Activated CD4-positive, alpha-beta T cell treated with anti-CD3 and anti-CD28 coated beads, Interleukin-2, amount 50 U/mL, for 4 hours (primary cell): ENCODE results near the gene FLOT2.
"Not testable (repeated sequence)": the region's sequence is repeated elsewhere in the genome, so short reads cannot be mapped to it uniquely, and the experiment has no call there.

ENCODE experiments used
- DNase-seq, 2 experiments: peaks; one replicate each; pipeline ENCODE4 v3.0.0-alpha.2; 2020

The FLOT2 gene

DNA sequence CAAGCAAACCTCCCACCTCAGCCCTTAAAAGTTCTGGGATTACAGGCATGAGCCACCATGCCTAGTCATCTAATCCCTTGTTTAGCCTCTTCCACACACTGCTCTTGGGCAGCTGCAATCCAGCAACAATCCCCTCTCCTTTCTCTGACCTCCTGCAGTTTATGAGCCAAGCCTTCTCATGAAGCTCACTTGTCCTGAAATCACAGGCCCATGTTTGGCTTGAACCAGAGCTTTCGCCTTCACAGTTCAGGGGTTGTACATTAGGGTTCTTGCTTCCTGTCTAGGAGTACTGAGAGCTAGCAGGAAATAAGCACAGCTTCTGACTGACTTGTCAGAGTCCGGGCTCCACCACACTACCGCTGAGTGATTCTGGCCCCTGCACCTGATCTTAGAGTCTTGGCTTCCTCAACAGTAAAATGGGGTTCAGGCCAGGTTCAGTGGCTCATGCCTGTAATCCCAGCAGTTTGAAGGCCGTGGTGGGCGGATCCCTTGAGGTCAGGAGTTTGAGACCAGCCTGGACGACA is 26.4 kb downstream of the FLOT2 start:
- peak in 1 of 2 experiments; percentile 10 for DNase-seq

DNA sequence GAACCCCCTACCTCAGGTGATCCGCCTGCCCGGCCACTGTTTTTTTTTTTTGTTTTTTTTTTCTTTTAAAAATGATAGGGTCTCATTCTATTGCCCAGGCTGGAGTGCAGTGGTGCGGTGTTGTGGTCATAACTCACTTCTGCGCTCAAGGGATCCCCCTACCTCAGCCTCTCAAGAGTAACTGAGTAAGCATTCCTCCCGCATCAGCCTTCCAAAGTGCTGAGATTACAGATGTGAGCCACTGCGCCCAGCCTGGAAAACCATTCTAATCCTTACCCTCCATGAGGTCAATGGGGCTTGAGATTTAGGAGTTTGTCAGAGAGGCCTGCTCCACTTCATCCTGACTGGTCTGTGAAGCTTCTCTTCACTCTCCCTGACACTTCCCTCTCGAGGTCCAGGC is 30.3 kb downstream of the FLOT2 start:
- no peak for DNase-seq

DNA sequence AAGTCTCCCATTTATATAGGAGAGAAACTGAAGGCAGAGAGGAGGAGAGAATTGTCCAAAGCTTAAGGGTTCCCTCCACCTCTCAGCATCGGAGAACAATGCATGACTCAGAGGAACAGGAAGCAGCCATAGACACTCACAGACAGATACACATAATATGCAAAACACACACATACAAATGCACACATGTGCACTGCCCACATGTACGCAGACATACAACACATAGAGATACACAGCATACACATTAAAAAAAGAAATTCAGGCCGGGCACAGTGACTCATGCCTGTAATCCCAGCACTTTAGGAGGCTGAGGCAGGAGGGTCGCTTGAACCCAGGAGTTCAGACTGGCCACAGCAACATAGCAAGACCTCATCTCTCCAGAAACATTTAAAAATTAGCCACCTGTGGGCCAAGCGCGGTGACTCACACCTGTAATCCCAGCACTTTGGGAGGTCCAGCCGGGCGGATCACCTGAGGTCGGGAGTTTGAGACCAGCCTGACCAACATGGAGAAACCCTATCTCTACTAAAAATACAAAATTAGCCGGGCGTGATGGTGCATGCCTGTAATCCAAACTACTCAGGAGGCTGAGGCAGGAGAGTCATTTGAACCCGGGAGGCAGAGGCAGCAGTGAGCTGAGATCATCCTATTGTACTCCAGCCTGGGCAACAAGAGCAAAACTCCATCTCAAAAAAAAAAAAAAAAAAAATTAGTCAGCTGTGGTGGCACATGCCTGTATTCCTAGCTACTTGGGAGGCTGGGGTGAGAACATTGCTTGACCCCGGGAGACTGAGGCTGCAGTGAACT is 31.4 kb downstream of the FLOT2 start:
- DNase-seq = no peak

DNA sequence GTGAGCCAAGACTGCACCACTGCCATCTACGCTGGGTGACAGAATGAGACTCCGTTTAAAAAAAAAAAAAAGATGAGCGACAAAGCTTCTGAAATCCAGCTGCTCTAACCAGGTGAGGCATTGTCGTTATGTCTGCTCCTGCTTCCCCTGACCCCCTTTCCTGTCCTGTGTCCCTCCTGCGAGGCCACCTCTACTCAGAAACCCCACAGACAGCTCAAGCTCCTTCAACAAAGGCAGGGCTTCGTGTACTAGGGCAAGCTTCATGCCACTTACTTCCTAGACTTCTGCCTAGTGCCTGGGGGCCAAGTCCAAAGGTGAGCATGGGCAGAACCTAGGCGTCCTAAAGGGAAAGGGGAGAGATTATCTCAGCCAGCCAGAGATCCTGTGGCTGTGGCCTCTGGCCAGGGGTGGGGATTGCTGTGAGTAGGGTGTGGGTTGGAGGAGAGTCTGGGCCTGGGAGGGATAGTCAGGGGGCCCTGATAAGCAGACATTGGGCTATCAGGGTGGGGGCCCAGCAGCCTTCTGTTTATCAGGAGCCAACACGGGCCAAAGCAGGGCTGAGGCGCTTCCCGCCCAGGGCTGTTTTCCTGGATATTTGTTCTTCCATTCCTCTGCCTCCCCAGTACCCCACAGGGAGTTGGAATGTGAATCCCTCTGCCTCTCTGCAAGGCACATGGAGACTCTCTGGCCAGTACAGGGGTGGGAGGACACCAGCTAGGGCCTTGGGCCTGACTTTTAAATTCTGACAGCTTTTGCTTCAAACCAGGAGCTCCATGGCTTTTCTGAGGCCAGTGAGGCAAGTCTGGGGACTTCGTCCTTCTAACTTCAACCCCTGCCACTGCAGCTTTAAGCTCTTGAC is 32.3 kb downstream of the FLOT2 start:
- no peak for DNase-seq

DNA sequence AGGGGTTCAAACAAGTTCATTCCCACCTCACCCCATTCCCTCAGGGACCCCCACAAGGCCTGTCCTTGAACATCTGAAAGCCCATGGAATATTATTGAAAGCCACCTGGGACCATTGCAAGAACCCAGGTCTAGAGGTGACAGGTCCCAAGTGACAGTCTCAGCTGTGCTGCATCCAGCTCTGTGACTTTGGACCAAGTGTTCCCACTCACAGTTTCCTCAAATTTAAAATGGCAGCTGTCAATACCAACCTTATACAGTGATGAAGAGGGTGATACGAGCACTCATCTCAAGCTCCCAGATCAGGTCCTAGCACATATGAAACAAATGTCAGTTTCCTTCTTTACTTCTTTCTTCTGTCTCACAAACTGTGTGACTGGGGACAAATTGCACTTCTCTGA is 33.6 kb downstream of the FLOT2 start:
- DNase-seq = no peak

DNA sequence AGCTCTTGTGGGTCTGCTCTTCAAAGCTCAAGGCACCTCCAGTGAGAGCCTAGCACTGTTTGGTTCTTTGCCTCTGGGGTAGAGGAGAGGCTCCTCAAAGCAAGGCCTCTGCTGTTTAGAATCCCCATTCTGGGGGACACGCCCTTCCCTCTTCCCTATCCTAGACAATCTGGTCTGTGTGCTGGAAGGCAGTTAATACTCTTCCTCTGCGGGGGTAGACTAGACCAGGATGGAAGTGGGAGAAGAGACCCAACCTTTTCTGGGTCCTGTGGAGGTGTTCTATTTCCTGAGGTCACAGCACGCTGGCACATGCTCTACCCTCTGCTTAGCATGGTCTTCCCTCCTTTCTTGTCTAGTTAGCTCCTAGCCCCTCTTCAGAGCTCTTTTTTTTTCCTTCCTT is 35.0 kb downstream of the FLOT2 start:
- DNase-seq = no peak

DNA sequence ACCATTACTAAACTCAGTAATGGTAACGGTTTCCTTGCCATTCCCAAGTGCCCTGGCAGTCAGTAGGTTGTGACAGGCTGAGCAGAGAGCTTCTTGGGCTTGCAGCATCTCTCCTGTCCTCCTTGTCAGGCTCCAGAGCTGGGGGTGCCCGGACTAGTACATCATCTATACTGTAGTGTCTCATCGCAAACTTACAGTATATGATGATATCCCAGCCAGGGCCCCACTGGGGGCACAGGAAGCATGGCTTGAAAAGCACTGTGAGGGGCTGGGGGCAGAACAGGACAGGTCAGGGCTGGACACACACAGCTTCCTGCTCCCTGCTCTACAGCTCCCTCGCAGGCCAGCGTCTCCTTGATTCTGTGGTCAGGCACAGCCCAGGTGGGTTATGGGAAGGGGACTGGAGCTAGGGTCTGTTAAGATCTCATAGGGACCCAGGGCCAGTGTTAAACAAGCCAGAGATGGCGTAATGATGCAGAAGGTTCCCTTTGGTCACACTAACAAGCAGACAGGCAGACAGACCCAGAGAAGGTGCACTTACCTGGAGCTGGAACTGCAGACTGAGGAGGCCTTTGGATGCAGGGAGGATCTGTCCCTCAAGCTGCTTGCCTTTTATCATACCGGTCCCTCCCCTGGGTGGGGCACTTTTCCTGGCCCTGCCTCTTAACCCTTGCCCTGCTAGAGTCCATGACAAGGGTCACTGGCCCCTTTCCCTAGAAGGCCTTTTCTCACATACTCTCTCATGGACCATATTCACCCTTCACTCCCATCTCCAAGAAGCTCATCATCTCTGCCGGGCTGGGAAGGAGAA is 35.9 kb downstream of the FLOT2 start:
- DNase-seq = no peak

DNA sequence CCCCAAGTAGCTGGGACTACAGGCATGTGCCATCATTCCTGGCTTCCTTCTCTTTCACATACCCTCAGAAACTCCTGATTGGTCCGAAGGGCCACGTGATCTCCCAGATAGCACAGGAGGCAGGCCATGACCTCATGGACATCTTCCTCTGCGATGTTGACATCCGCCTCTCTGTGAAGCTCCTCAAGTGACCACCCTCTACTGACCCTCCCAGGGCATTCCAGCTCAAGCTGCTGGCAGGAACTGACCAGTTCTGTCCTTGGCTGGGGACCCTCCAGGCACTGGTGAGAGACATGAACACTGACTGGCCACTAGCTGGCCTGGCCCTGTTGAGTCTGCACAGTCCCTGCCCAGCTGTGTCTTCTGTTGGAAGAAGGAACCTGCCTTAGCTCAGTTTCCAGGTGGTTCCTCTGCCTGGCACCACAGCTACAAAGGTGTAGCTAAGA is 37.1 kb downstream of the FLOT2 start:
- no peak for DNase-seq

DNA sequence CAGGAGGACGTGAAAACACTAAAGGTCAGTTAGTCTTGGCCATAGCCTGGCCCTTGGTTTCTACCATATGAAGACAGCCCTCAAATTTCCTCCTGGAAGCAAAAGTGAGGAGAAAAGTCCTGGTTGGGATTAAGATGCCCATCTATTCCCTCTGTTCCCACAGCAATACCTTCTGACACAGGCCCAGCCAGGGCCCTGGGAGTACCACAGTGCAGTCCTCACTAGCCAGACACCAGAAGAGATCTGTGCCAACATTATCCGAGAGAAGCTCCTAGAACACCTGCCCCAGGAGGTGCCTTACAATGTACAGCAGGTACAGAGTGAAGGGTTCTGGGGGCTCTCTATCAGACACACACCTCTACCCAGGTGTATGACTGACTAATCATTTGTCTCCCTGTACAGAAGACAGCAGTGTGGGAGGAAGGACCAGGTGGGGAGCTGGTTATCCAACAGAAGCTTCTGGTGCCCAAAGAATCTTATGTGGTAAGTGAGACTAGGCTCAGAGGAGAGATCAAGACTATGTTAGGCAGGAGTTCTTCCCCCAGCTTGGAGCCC is 38.7 kb downstream of the FLOT2 start:
- no peak for DNase-seq

DNA sequence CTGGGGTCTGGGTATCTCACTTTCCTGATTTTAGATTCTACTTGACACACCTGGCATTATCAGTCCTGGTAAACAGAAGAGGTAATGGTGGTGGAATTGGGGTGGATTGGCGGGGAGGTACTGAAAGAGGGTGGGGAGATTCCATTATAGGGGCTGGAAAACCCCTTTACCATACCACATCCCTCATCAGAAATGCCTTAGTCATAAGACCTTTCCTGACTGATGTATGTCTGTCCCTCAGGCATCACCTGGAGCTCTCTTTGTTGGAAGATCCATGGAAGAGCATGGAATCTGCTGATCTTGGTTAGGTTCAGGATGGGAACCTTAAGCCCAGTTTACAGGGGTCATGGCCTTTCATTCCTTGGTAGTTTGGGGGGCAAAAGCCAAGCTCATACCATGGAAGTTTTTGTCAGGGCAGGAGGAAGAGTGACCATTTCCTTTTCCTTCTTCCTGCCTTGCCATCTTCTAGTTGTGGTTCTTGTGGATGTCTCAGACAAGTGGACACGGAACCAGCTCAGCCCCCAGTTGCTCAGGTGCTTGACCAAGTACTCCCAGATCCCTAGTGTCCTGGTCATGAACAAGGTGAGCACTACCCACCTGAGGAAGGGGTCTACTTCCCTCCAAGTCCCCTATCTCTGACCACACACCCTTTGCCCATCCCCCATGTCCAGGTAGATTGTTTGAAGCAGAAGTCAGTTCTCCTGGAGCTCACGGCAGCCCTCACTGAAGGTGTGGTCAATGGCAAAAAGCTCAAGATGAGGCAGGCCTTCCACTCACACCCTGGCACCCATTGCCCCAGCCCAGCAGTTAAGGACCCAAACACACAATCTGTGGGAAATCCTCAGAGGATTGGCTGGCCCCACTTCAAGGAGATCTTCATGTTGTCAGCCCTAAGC is 39.4 kb downstream of the FLOT2 start:
- DNase-seq = no peak

DNA sequence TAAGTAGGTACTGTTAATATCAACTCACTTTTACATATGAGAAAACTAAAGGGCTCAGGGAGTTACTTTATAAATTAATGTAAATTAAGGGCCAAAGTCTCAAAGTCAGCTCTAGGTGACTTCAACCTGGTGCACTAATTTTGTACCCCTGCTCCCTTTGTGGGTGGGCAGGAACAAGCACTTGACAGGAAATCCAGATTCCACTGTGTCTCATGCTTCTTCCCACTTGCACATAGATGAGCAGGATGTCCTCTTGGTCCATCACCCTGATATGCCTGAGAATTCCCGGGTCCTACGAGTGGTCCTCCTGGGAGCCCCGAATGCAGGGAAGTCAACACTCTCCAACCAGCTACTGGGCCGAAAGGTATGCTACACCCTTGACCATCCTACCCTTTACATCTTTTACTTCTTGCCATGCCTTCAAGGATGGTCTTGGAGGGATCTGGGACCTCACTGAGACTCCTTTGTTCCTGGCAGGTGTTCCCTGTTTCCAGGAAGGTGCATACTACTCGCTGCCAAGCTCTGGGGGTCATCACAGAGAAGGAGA is 41.4 kb downstream of the FLOT2 start:
- DNase-seq = no peak

DNA sequence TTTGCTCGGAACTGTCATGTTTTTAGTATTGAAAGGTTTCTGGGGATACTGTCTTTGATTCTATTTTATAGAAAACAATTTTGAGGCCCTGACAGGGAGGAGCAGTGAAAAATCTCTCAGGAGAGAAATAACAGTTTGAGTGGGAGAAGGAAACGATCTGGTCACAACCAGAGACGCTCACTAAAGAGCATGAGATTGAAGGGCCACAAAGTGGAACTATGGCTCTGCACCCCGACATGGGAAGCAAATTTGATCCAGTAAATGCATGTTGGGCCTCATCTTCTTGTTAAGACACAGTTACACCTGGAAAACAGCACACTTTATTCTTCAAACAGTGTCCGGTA is 42.2 kb downstream of the FLOT2 start:
- no peak for DNase-seq

DNA sequence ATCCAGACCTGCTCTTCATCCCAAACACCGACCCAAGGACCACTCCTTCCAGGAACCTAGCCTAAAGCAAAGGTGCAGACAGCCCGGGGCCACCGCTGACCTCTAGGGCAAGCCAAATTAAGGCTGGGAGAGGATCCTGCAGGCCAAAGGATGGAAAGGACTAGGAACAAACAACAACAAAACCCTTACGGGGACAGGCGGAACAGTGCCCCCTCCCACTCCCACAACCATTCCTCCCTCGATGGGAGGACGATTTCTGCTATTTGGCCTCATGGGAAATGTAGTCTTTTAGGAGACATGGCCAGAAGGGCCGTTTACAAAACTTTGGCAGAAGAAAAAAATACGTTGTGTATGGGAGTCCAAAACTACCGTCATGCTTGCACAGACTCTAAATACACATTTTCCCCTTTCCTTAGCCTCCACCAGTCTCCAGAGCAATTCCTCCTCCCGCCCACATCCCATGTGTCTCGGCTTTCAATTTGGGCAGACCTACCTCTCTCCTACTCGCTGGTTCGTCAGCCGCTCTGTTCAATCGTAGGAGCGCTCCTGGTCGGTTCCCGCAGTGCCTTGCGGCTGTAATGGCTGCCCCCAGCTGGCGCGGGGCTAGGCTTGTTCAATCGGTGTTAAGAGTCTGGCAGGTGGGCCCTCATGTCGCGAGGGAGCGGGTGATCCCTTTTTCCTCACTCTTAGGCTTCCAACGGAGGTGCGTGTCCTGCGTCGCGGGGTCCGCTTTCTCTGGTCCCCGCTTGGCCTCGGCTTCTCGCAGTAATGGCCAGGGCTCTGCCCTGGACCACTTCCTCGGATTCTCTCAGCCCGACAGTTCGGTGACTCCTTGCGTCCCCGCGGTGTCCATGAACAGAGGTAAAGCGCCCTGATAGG is 42.8 kb downstream of the FLOT2 start, which contains the start of gene ERAL1:
ERAL1 (plus strand) TSS at position 560 of the 879 bp plus-strand sequence; CDS start at position 579, 19 bp downstream.
- peak; percentile 77 to 80 for DNase-seq

DNA sequence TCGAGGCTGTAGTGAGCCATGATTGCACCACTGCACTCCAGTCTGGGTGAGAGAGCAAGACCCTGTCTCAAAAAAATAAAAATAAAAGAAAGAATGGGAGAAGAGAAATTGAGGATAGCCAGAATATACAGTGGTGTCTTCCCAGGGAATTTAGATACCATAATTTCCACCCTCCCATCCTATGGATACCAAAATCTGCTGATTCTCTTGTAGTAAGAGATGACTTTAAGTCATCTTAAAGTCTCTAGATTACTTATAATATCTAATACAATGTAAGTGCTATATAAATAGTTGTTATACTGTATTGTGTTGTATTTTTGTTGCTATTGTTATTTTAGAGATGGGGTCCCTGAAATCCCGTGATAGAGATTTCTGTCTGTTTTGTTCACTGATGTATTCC is 44.2 kb downstream of the FLOT2 start:
- DNase-seq = no peak

DNA sequence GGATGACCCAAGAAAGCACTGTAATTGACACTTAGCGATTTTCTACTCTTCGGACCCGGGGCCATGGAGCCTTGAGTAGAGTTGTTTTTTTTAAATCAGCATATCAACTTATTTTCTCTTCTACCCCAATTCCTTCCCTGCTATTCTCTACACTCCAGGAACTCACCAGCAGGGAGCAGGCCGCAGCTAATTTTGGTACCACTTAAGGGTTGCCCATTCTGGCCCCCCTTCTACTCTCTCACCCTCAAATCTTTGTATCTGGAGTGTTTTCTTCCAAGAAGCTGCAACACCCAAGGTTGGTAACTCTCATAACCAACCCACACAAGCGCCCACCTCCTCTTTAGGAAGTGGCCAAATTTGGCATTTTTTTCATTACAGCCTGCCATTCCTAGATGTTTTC is 48.3 kb downstream of the FLOT2 start:
- DNase-seq = no peak

DNA sequence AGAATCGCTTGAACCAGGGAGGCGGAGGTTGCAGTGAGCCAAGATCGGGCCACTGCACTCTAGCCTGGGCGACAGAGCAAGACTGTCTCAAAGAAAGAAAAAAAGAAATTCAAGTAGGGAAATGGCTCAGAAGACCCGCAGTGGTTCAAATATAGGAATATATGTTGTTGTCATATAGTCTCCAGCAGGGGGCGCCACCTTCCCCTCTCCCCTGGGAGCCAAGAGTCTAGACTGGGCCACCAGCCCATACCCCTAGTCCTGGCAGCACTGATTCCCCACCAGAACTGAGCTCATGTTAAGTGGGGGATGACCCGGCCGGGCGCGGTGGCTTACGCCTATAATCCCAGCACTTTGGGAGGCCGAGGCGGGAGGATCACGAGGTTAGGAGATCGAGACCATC is 48.9 kb downstream of the FLOT2 start:
- peak; percentile 46 to 49 for DNase-seq

DNA sequence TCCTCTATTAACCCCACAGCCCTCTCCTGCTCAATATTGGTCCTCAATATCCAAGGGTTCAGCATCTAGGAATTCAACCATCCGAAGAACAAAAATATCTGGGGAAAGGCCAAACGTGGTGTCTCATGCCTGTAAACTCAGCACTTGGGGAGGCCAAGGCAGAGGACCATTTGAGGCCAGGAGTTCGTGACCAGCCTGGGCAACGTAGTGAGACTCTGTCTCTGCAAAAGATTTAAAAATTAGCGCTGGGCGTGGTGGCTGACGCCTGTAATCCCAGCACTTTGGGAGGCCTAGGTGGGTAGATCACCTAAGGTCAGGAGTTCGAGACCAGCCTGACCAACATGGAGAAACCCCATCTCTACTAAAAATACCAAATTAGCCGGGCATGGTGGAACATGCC is 50.8 kb downstream of the FLOT2 start:
- DNase-seq = not testable (repeated sequence)

DNA sequence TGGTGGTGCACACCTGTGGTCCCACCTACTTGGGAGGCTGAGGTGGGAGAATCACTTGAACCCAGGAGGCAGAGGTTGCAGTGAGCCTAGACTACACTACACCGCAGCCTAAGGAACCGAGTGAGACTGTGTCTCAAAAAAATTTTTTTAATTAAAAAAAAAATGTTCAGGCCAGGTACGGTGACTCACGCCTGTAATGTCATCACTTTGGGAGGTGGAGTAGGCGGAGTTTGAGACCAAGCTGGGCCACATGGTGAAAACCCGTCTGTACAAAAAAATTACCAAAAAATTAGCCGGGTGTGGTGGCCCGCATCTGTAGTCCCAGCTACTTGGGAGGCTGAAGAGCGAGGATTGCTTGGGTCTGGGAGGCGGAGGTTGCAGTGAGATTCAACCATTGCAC is 51.3 kb downstream of the FLOT2 start:
- DNase-seq = peak in 1 of 2 experiments; percentile 18

DNA sequence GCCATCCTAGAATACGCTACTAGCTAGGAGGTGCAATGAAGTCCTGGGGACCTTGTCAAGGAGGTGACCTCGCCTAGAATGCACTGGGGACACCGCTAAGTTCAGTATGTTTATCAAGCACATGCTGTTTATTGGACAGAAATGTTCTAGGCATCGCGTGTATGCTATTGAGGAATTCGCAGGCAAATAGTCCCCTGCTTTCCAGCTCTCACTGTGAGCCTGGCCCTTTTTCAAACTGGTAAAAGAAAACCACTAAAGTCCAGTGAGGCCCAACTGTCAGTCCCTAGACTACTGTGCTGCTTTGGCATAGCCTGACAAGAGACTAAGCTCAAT is 53.8 kb downstream of the FLOT2 start:
- DNase-seq = no peak

DNA sequence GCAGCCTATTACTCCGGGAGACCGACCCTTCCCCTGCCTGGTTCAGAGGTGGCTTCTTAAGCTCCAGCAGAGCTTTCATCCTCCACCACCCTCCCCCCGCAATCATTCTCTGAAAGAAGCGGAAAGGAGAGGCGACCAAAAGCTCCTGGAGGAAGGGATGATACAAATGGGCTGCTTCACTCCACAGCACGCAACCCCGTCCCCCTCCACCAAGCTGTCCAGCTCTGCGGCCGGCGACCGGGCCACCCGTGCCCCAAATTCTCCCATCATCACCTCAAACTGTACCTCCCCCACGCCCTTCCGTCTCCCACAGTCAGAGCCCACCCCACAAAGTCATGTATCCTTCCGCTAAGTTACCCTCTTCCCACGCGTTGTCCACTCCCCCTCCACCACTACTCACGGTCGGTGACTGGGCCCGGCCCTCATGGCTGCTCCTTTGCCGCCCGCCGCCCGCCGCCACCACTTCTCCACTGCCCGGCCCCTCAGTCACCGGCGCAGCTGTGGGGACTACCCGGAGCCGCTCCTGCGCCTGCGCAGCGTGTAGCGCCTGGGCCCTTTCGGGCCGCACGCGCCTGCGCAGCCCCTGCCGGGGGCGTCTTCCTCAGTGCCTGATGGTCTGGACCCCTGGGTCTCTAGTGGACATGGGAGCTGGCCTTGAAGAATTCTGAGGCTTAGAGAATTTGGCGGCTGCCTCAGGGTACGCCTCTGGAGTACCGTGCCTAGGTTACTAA is 55.1 kb downstream of the FLOT2 start, which contains the start of gene FAM222B:
FAM222B (minus strand) TSS at position 509 of the 731 bp plus-strand sequence. CDS start 76,123 bp downstream, outside the sequence.
- peak; percentile 73 to 79 for DNase-seq
